Measurements from ENCODE around the gene PIGV. TPM values are rescaled to one million over a fixed set of nuclear protein-coding genes. Genes with fewer than 3 reads are reported as not detected.
A peak's percentile ranks its signal among the peaks of the same experiment; 100 is the strongest.

The PIGV gene
- total RNA-seq, 1 donor from 2014 or later: 14.2 TPM

DNA sequence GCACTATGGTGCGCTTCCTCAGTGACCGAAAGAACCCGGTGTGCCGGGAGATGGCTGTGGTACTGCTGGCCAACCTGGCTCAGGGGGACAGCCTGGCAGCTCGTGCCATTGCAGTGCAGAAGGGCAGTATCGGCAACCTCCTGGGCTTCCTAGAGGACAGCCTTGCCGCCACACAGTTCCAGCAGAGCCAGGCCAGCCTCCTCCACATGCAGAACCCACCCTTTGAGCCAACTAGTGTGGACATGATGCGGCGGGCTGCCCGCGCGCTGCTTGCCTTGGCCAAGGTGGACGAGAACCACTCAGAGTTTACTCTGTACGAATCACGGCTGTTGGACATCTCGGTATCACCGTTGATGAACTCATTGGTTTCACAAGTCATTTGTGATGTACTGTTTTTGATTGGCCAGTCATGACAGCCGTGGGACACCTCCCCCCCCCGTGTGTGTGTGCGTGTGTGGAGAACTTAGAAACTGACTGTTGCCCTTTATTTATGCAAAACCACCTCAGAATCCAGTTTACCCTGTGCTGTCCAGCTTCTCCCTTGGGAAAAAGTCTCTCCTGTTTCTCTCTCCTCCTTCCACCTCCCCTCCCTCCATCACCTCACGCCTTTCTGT, 7.3 kb upstream of the PIGV start:
- no peaks in the 10 kb centered on the region for H3K9me3 Mint-ChIP-seq (ENCODE audit: unreplicated experiment)
- no peak for DNase-seq (ENCODE audit: extremely low spot score, unreplicated experiment)
- no peak overlapping the region for H3K27ac Mint-ChIP-seq (ENCODE audit: unreplicated experiment)
- peaks cover 49% of the 10 kb centered on the region for H3K36me3 Mint-ChIP-seq (ENCODE audit: unreplicated experiment)
- H3K4me3 Mint-ChIP-seq (ENCODE audit: unreplicated experiment): no peak overlapping the region
- peaks cover 40% of the 10 kb centered on the region for H3K4me1 Mint-ChIP-seq (ENCODE audit: unreplicated experiment)
- TF ChIP-seq, protein P1, sequence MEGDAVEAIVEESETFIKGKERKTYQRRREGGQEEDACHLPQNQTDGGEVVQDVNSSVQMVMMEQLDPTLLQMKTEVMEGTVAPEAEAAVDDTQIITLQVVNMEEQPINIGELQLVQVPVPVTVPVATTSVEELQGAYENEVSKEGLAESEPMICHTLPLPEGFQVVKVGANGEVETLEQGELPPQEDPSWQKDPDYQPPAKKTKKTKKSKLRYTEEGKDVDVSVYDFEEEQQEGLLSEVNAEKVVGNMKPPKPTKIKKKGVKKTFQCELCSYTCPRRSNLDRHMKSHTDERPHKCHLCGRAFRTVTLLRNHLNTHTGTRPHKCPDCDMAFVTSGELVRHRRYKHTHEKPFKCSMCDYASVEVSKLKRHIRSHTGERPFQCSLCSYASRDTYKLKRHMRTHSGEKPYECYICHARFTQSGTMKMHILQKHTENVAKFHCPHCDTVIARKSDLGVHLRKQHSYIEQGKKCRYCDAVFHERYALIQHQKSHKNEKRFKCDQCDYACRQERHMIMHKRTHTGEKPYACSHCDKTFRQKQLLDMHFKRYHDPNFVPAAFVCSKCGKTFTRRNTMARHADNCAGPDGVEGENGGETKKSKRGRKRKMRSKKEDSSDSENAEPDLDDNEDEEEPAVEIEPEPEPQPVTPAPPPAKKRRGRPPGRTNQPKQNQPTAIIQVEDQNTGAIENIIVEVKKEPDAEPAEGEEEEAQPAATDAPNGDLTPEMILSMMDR (IDR thresholded peaks at IDR 0.05): no peak
- H3K27me3 Mint-ChIP-seq (ENCODE audit: unreplicated experiment): no peaks in the 10 kb centered on the region

DNA sequence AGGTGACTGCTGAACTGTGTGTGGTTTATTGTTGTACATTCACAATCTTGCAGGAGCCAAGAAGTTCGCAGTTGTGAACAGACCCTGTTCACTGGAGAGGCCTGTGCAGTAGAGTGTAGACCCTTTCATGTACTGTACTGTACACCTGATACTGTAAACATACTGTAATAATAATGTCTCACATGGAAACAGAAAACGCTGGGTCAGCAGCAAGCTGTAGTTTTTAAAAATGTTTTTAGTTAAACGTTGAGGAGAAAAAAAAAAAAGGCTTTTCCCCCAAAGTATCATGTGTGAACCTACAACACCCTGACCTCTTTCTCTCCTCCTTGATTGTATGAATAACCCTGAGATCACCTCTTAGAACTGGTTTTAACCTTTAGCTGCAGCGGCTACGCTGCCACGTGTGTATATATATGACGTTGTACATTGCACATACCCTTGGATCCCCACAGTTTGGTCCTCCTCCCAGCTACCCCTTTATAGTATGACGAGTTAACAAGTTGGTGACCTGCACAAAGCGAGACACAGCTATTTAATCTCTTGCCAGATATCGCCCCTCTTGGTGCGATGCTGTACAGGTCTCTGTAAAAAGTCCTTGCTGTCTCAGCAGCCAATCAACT, 6.4 kb upstream of the PIGV start:
- no peak for DNase-seq (ENCODE audit: extremely low spot score, unreplicated experiment)
- no peaks in the 10 kb centered on the region for H3K27me3 Mint-ChIP-seq (ENCODE audit: unreplicated experiment)
- no peak overlapping the region for H3K27ac Mint-ChIP-seq (ENCODE audit: unreplicated experiment)
- TF ChIP-seq, protein P1 (IDR thresholded peaks at IDR 0.05): no peak
- H3K4me3 Mint-ChIP-seq (ENCODE audit: unreplicated experiment): no peak overlapping the region
- H3K9me3 Mint-ChIP-seq (ENCODE audit: unreplicated experiment): no peaks in the 10 kb centered on the region
- H3K36me3 Mint-ChIP-seq (ENCODE audit: unreplicated experiment): peaks cover 43% of the 10 kb centered on the region
- peaks cover 49% of the 10 kb centered on the region for H3K4me1 Mint-ChIP-seq (ENCODE audit: unreplicated experiment)

DNA sequence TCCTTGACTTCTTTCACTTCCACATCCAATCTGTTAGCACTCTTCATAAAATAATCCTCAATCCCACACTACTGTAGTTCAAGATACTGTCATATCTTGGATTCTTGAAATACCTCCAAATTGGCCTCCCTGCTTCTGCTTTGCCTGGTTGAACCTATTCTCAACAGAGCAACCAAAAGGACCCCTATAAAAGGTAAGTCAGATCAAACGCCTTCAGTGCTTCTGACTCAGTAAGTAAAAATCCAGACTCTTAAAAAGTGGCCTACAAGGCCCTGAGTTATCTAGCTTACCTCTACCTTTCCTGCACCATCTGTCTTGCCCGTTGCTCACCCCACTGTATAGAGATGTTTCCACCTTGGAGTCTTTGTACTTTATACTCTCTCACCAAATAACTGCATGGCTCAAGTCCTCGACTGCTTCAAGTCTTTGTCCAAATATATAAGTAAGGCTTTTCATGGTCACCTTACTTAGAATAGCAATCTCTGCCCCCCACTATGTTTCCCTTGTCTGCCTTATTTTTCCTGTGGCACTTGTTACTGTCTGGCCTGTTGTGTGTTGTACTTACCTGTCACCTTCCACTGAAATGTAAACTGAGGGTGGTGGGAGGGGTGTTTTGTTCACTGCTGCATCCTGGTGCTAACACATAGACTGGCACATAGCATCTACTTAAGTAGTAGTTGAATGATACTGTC, 5.1 kb upstream of the PIGV start:
- H3K4me3 Mint-ChIP-seq (ENCODE audit: unreplicated experiment): no peak overlapping the region
- peaks cover 36% of the 10 kb centered on the region for H3K36me3 Mint-ChIP-seq (ENCODE audit: unreplicated experiment)
- no peaks in the 10 kb centered on the region for H3K27me3 Mint-ChIP-seq (ENCODE audit: unreplicated experiment)
- H3K27ac Mint-ChIP-seq (ENCODE audit: unreplicated experiment): peak overlapping the region; percentile 27
- TF ChIP-seq, protein P1 (IDR thresholded peaks at IDR 0.05): no peak
- peaks cover 61% of the 10 kb centered on the region for H3K4me1 Mint-ChIP-seq (ENCODE audit: unreplicated experiment)
- no peaks in the 10 kb centered on the region for H3K9me3 Mint-ChIP-seq (ENCODE audit: unreplicated experiment)
- no peak for DNase-seq (ENCODE audit: extremely low spot score, unreplicated experiment)

DNA sequence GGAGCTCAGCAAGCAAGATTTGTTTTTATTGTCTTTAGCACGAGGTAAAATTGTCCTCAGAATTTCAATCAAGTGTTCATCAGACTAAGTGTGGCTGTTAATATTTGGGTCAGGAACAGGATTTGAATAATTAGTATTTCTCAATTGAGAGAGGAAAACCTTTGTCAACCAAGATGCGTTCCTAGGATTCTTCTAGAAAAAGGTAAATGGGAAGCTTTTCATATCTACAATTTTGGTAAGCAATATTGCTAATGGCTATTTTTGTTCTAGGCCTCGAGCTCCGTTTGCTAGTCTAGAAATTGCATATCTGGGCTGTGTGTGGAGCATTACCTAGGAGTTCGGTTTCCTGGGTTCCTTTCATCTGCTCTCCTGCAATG, 4.1 kb upstream of the PIGV start:
- Mint-ChIP-seq H3K27me3 (ENCODE audit: unreplicated experiment) (no peaks in the 10 kb centered on the region), H3K4me1 (ENCODE audit: unreplicated experiment) (peaks cover 64% of the 10 kb centered on the region), H3K27ac (ENCODE audit: unreplicated experiment) (peak overlapping the region; percentile 100), H3K9me3 (ENCODE audit: unreplicated experiment) (no peaks in the 10 kb centered on the region), H3K36me3 (ENCODE audit: unreplicated experiment) (peaks cover 29% of the 10 kb centered on the region), H3K4me3 (ENCODE audit: unreplicated experiment) (no peak overlapping the region)
- DNase-seq (ENCODE audit: extremely low spot score, unreplicated experiment): no peak
- TF ChIP-seq, protein P1 (IDR thresholded peaks at IDR 0.05): no peak
